HG02938 (cell line): ENCODE data around the gene KIF23.

ENCODE experiments used
- ATAC-seq: cut with Tn5 transposase; IDR thresholded peaks from one replicate; pipeline ENCODE4 v1.9.1; 2021; ENCODE audit warnings: mild to moderate bottlenecking, moderate library complexity; ENCODE audit not compliant: unreplicated experiment

The KIF23 gene

DNA sequence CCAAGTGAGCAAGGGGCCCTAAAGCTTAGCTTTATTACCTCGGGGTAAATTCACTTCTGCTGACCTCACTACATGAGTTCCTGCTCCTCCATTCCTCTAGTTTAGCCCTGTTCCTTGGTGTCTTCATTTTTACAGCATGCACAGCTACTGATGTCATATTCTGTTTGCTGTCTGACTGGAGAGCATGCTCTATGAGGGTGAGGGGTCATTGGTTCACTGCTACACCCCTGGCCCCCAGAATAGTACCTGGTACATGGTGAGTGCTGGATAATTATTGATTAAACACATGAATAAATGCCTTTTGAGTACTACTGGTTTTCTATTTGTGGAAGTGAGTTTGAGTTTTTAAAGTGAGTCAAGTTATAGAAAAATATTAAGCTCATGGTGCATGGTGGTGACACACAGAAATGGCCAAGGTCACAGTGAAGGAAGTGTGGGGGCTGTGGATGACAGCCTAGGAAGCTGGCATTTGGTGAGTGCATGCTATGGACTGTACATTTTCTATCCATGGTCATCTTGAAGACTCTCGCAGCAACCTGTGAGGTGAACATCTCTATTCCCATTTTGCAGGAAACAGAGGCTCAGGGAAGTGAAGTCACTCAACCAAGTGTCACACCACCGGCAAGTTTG lies 72.4 kb downstream of the KIF23 start:
- ATAC-seq = no peak

DNA sequence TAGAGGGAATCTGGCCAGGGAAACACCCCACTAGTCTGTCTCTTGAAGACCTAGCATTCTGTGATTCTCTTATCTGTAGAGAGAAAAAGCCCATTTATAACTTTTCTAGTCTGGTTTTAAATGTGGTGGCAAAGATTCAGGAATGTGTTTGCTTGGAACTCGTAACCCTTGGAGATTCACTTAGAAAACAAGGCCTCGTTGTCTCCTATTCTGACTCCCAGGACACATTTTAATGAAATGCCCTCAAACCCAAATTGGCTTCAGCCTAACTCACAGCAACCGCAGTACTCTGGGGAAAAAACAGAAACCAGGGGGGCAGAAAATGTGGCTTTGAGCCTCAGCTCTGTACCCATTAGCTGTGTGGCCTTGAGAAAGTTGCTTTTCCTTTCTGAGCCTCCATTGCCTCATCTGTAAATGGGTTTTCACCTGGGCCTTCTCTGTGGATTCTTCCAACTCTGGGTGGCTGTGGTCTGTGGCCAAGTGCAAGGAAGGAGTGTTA lies 75.0 kb downstream of the KIF23 start:
- no peak for ATAC-seq

DNA sequence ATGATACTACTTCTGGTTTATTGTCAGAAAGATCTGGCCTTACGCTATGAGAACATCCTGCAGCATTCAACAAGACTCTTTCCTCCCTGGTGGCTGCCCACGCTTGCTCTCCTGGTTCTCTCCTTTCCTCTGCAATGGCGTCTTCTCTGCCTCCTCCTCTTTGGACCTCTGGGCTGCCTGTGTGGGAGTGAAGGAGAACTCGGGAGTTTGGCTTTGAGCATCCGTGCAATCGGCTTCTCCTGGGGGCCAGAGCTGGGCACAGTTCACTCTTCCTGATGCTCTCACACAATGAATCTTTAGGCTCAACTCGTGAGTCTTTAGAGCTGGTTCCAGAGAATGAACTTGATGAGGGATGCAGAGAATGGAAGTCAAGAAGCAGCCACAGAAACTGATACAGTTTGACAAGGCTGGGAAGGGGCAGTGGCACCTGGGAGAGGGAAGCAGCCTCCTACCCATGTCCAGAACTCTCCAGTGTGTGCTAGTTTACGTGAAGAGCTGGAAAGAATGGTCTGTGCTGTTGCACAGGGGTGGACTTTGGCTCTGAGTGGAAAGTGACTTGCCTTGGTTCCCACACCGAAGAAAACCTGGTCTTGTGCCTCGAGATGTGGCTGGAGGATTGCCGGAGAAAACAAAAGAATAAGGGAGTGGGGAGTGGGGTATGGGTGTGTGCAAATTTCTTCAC lies 76.3 kb downstream of the KIF23 start:
- no peak for ATAC-seq

DNA sequence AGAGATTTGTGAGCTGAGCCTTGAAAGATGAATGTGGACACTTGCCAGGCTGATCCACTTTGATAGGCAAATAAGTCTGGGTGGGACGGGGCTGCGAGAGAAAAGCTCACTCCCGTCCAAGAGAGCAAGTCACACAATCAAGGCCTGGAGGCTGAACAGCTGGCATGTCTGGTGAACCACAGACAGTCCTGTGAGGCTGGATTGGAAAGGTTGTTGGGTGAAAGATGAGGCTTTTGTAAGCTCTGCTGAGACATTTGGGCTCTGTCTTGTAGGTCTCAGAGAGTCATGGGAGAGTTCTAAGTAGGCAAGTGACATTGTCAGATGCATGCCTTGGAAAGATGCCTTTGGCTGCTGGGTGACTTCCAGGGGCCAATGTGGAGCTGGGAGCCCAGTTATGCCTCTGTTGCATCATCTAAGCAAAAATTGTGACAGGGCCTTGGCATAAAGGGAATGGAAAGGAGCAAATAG lies 76.9 kb downstream of the KIF23 start:
- ATAC-seq = no peak

DNA sequence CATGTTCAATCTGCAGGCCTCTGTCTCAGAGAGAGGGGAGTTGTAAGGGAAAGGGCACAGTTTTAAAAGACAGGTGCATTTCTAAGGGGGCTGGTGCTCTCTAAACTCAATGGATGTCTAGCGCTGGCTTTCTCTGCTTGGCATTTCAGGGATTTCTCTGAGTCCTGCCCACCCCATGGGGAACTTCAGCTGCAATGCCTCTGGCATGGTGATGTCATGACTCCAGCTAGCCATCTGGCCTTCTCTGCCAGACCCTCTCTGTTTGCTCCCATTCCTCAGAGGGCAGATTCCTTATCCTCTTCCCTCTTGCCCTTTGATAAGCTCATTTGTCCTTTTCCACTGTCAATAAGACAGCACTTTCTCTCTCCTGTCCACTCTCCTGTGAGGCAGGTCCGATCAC lies 79.3 kb downstream of the KIF23 start:
- ATAC-seq = no peak

DNA sequence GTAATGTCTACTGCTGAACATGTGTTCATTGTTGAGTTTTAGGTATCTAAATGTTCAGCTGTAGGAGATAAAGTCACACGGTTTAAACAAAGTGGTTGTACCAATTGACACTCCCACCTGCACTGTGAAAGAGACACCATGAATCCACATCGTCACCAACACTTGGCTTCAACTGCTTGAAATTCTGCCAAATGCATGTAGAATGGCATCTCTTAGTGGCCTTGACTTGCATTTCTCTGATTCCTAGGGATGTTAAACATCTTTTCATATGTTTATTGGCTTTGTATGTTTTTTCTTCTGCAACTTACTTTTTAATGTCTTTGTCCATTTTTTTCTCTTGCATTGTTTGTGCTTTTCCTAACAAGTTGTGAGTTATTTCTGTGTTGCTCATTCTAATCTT lies 81.9 kb downstream of the KIF23 start:
- no peak for ATAC-seq

DNA sequence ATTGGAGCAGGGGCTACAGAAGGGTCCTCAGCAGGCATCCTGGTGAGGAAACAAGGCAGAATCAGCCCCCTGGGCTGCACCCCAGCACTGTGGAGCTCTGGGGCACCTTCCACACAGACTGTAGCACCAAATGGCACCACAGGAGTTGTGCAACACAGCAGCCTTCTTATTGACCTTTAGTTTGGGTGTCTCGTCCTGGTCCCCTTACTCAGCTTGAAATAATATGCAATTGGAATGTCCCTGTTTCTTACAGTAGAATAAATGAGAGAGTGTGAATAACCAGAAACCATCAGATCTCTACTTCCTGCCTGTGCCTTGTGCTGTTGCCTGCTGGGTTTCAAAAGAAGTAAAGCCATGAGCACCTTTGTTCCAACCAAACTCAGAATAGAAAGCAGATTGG lies 82.9 kb downstream of the KIF23 start:
- no peak for ATAC-seq

DNA sequence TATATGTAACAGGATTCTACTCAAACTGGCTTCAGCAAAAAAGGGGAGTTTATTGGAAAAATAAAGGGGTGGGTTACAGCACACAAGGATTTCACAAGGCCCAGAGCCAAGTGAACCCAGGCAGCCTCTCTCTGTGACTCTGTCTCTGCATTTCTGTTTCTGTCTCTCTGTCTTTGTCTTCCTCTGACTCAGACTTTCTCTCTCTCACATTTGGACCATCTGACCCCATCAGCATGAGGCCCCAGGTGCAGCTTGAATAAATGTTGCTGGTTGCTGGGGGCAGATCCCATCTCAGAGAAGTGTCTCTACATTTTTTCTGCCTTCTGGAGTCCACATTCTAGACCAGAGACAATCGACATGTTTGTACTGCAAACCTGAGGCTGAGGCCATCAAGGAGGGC lies 83.5 kb downstream of the KIF23 start:
- no peak for ATAC-seq
